ENCODE data around the gene ATP5MC3. TPM values are rescaled to one million over a fixed set of nuclear protein-coding genes. Genes with fewer than 3 reads are reported as not detected.

The ATP5MC3 gene
- total RNA-seq, 4 donors from 2014 or later: 111 to 259 (median 178) TPM

GRCh38 chr2:175156534-175156933 is 25.0 kb downstream of the ATP5MC3 start:
- DNase-seq (ENCODE audit: low spot score): no peak
- no peak for TF ChIP-seq CTCF (IDR thresholded peaks at IDR 0.05)
- ATAC-seq (ENCODE audit: low FRiP score): no peak

- no peak for TF ChIP-seq CTCF (IDR thresholded peaks at IDR 0.05)
- no peak for ATAC-seq (ENCODE audit: low FRiP score)
- no peak for DNase-seq (ENCODE audit: low spot score)
These were observed 26.8 kb downstream of the ATP5MC3 start for GRCh38 chr2:175154661-175155082.

GRCh38 chr2:175152242-175152641 is 29.3 kb downstream of the ATP5MC3 start:
- no peak for TF ChIP-seq CTCF (IDR thresholded peaks at IDR 0.05)
- DNase-seq (ENCODE audit: low spot score) (no peak), ATAC-seq (ENCODE audit: low FRiP score) (no peak)

GRCh38 chr2:175151791-175152190 is 29.7 kb downstream of the ATP5MC3 start:
- no peak for TF ChIP-seq CTCF (IDR thresholded peaks at IDR 0.05)
- ATAC-seq (ENCODE audit: low FRiP score): no peak
- no peak for DNase-seq (ENCODE audit: low spot score)

GRCh38 chr2:175147186-175147585 is 34.3 kb downstream of the ATP5MC3 start:
- TF ChIP-seq CTCF (IDR thresholded peaks at IDR 0.05): no peak
- ATAC-seq (ENCODE audit: low FRiP score) (no peak), DNase-seq (ENCODE audit: low spot score) (no peak)

GRCh38 chr2:175143678-175144077 is 37.8 kb downstream of the ATP5MC3 start:
- no peak for ATAC-seq (ENCODE audit: low FRiP score)
- TF ChIP-seq CTCF (IDR thresholded peaks at IDR 0.05): no peak
- no peak for DNase-seq (ENCODE audit: low spot score)

- ATAC-seq (ENCODE audit: low FRiP score): no peak
- no peak for TF ChIP-seq CTCF (IDR thresholded peaks at IDR 0.05)
- no peak for DNase-seq (ENCODE audit: low spot score)
These were observed 38.3 kb downstream of the ATP5MC3 start for GRCh38 chr2:175143191-175143590.

All from omental fat pad (tissue), 4 donors.